GM23338 (cell line): ENCODE measurements around the gene SLC2A5.

Source experiments
- CTCF ChIP-seq, 2 experiments: fragments of 200-600 bp in 1 of 2; sonication (generic) in 1 of 2; conservative IDR thresholded peaks; 2 replicates each; pipeline versions ENCODE4 v1.5.1 to v1.6.1; 2016 to 2017; ENCODE audit warnings: antibody characterized with exemption in 2 of 2, low read depth in 2 of 2, mild to moderate bottlenecking in 2 of 2, moderate library complexity in 1 of 2
- ETS1 ChIP-seq: IDR thresholded peaks from 2 replicates; pipeline ENCODE4 v1.6.1; 2016; ENCODE audit warnings: antibody characterized with exemption
- EZH2 ChIP-seq: fragments of 200-600 bp; sonication (generic); IDR thresholded peaks from one replicate; pipeline ENCODE4 v1.8.0; 2017; ENCODE audit warnings: antibody characterized with exemption, mild to moderate bottlenecking, low read depth; ENCODE audit not compliant: unreplicated experiment

GRCh38 chr1:9084906-9085305, 15.5 kb upstream of the SLC2A5 start:
- no peak for TF ChIP-seq CTCF (conservative IDR thresholded peaks at IDR 0.05; ENCODE audit: low read depth in 2 of 2)
- no peak for TF ChIP-seq EZH2
- TF ChIP-seq ETS1, result no peak
